WI38 (cell line): ENCODE results near the gene F13A1.

ENCODE experiments used
- H3K4me3 ChIP-seq: 2 replicates; pipeline ENCODE4 v1.5.1; 2011; ENCODE audit warnings: low read depth, mild to moderate bottlenecking, control low read depth, low read length
- TF ChIP-seq, protein P1 (sequence below): IDR thresholded peaks from 2 replicates; pipeline ENCODE4 v1.5.1; 2012; ENCODE audit warnings: low read depth, mild to moderate bottlenecking, control low read depth, low read length

Gene F13A1

GRCh38 chr6:6270948-6271535 is 49.4 kb downstream of the F13A1 start:
- TF ChIP-seq, protein P1, sequence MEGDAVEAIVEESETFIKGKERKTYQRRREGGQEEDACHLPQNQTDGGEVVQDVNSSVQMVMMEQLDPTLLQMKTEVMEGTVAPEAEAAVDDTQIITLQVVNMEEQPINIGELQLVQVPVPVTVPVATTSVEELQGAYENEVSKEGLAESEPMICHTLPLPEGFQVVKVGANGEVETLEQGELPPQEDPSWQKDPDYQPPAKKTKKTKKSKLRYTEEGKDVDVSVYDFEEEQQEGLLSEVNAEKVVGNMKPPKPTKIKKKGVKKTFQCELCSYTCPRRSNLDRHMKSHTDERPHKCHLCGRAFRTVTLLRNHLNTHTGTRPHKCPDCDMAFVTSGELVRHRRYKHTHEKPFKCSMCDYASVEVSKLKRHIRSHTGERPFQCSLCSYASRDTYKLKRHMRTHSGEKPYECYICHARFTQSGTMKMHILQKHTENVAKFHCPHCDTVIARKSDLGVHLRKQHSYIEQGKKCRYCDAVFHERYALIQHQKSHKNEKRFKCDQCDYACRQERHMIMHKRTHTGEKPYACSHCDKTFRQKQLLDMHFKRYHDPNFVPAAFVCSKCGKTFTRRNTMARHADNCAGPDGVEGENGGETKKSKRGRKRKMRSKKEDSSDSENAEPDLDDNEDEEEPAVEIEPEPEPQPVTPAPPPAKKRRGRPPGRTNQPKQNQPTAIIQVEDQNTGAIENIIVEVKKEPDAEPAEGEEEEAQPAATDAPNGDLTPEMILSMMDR: no peak

DNA sequence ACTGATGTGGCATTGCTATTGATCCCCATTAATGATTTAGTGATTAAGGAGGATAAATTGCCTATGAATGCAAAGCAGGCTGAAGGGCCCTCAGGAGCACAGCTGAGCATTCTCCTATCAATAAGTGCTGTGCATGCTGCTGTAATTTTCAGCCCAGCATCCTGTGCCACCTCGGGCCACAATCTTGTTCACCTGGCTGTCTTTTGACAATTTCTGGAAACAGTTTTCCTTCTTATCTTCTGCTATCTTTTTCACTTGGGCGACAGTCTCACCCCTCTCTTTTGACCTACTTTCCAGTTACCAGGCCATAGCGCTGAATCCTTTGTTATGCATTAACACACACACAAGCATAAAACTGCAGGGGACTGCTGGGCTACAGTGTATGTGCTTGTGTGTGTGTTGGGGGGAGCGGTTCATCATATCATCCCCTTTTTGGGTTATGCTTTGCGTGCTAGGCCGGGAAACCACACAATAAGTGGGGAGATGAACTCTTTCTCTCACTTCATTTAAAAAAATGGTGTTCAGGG is 60.2 kb downstream of the F13A1 start:
- TF ChIP-seq, protein P1: no peak
- H3K4me3 ChIP-seq: no peak overlapping the region

More at GRCh38 chr6:6270948-6271535, 49.4 kb downstream of the F13A1 start:
- H3K4me3 ChIP-seq: no peak overlapping the region

DNA sequence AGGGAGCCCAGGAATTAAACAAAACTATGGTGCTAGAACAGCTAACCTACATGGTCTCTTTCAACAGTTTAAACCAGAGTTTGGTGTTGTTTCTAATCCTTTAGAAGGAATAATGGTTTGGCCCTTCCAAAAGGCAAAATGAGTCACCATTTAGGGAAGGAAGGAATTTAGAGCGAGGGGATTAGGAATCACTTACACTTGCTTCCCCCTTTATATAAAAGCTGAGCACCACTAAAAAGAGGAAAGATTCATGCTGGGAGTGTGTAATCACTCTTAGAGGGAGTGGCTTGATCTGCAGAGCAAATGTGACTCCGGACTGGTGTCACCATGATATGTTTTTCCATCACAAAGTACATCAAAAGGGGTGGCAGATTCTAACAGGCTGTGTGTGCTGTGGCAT is 63.6 kb downstream of the F13A1 start:
- H3K4me3 ChIP-seq: no peak overlapping the region
- TF ChIP-seq, protein P1: no peak

DNA sequence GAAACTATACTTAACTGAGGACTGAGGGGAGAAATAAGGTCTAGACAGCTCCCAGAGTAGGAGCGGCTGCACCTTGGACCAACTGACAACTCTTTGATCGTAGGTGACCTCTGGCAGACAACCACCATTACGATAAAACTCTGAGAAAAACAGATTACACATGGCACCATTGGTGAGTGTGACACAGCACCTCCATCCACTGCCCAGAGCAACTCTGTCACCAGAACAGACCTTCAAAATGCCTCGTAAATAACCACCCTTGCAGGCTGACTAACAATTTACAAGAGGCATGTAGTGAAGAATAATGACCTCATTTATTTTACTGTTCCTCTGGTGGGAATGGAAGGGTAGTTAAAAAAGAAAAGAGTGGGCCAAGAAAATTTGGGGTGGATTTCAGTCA is 64.2 kb downstream of the F13A1 start:
- no peak overlapping the region for H3K4me3 ChIP-seq
- TF ChIP-seq, protein P1: no peak

DNA sequence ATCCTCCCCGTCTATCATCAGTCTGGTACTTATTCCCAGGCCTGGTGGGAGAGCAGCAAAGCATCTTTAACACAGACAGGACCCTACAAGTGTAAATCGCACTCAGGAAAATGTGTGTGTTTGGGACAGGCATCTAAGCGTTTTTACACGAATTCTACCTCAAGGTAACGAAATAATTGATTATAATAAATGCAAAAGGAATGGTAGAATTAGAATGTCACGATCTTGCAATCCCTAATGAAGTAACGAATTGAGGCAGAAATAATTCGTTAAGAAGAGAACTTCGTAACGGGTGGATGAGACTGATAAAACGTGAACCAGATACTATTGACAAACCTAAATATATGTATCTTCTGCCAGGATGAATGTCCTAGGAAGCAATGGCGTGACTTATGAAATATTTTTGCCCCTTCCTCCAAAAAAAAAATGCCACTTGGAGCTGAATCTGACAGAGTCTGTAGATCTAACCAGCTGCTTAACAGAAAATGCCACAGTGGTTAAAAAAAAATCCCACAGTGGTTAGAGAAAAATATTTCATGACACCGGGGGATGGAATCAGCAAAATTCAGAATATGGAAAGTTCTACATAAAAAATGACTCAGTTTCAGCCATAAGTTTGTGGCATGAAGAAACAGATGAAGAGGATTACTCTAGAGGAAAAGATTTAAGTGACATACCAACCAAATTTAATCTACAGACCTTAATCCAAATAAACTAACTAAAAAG is 68.7 kb downstream of the F13A1 start:
- no peak overlapping the region for H3K4me3 ChIP-seq
- TF ChIP-seq, protein P1: no peak

- TF ChIP-seq, protein P1: no peak
- no peak overlapping the region for H3K4me3 ChIP-seq
Measured at GRCh38 chr6:6248651-6249050, 71.8 kb downstream of the F13A1 start.

- no peak overlapping the region for H3K4me3 ChIP-seq
- TF ChIP-seq, protein P1: no peak
Measured at GRCh38 chr6:6246544-6246943, 73.9 kb downstream of the F13A1 start.
